Uterus (tissue), 2 donors: ENCODE data around the gene MMAB.

Experiments used
- POLR2A ChIP-seq, 2 donors: fragments of 450-650 bp; IDR thresholded peaks; one replicate each; pipeline ENCODE4 v1.6.1; 2016; ENCODE audit warnings: antibody characterized with exemption in 2 of 2, mild to moderate bottlenecking in 1 of 2, moderate library complexity in 1 of 2
- TF ChIP-seq, protein P1 (sequence below), 4 experiments: fragments of 200-600 bp in 2 of 4; fragments of 450-650 bp in 2 of 4; sonication (generic) in 2 of 4; IDR thresholded peaks; one replicate each; pipeline ENCODE4 v1.5.1; 2016 to 2019; ENCODE audit warnings: antibody characterized with exemption in 4 of 4, mild to moderate bottlenecking in 2 of 4, moderate library complexity in 1 of 4

DNA sequence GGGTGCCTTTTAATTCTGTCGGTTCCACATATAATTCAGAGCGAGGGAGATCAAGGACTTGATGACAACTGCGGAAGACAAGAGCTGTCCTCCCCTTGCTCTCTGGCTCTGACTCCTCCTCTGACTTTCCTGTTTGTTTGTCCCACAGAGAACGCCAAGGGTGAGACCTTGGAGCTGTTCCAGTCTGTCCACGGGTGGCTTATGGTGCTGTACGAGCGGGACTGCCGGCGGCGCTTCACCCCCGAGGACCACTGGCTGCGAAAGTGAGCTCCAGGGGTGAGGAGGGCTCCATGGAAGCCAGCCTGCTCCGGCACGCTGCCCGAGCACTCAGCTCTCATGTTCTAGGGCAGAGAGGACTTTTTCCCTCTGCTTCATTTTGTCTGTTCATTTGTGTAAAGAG lies 63.1 kb downstream of the MMAB start:
- TF ChIP-seq POLR2A (IDR thresholded peaks at IDR 0.05) = no peak
- TF ChIP-seq, protein P1, sequence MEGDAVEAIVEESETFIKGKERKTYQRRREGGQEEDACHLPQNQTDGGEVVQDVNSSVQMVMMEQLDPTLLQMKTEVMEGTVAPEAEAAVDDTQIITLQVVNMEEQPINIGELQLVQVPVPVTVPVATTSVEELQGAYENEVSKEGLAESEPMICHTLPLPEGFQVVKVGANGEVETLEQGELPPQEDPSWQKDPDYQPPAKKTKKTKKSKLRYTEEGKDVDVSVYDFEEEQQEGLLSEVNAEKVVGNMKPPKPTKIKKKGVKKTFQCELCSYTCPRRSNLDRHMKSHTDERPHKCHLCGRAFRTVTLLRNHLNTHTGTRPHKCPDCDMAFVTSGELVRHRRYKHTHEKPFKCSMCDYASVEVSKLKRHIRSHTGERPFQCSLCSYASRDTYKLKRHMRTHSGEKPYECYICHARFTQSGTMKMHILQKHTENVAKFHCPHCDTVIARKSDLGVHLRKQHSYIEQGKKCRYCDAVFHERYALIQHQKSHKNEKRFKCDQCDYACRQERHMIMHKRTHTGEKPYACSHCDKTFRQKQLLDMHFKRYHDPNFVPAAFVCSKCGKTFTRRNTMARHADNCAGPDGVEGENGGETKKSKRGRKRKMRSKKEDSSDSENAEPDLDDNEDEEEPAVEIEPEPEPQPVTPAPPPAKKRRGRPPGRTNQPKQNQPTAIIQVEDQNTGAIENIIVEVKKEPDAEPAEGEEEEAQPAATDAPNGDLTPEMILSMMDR (IDR thresholded peaks at IDR 0.05) = no peak
